Measurements from ENCODE around the gene TGFBR2.

TGFBR2 gene

DNA sequence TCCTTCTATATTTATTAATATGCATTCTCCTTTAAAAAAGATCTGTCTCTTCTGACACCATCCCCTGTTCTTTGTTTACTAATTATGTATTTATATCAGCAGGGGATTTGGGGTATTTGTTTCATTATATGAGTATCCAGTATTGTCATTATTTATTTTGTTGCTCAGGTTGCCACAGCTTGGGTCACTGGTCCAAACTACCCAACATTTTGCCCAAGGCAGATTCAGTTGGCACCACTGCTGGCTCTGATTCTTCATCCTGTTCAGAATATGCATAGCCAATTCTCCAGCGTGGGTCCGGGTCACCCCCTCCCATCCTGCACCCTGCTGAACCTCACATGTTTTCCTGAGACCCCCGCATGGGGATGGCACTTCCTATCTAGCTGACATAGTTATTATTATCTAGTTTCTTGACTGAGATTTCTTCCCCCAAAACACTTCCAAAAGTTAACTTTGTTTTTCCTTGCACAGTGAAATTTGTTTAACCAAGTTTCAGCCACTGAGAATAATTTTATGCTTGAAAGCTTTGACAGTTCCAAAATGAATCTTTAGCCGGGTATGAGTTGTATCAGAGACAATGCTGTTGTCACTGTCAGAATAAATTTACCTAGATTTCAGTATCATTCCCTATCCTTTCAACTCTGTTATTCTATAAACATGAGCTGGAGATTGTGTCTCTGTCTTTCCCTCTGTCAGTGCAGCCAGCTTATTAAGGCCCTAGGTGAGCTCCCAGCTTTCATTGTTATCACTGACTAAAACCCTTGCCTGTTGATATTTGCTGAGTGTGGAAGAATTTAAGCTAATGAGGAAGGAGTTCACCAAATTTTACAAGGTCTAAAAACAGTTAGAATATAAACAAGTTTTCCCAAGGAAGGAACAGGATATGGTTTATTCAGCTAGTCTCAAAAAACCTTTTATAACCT lies 70.3 kb downstream of the TGFBR2 start:
- DNase-seq = no peak

DNA sequence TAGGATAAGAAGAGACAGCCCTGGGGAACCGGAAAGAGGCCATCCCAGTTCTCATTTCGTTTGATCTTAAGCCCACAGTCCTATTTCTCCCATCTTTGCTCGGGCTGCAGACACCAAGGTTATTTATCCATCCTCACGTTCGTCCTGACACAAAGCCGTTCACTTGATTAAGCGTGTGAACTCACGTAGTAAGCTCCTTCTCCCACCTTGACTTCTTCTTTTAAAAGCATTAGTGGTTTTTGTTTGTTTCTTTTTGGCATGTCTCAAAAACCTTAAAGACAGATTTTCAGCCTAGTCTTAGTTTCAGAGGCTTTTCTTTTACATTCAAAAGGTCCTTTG lies 70.9 kb downstream of the TGFBR2 start:
- no peak for DNase-seq

DNA sequence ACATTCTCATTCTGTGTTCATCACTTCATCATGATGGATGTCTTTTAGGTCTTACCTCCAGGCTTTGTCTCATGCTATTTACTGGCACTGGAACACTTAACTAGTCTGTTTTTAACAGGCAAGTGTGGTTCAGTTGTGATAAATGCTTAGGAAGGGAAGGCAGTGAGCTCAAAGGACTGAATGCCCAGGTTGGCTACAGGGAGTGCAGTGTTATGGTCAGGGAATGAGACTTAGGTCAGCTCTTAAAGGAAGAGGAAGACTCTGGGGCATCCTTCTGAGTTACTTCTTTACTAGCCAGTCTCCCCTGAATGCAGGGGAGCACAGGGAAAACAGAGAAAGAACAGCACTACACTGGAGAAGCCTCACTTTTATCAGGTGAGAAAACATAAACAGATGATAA lies 72.6 kb downstream of the TGFBR2 start:
- DNase-seq = no peak

DNA sequence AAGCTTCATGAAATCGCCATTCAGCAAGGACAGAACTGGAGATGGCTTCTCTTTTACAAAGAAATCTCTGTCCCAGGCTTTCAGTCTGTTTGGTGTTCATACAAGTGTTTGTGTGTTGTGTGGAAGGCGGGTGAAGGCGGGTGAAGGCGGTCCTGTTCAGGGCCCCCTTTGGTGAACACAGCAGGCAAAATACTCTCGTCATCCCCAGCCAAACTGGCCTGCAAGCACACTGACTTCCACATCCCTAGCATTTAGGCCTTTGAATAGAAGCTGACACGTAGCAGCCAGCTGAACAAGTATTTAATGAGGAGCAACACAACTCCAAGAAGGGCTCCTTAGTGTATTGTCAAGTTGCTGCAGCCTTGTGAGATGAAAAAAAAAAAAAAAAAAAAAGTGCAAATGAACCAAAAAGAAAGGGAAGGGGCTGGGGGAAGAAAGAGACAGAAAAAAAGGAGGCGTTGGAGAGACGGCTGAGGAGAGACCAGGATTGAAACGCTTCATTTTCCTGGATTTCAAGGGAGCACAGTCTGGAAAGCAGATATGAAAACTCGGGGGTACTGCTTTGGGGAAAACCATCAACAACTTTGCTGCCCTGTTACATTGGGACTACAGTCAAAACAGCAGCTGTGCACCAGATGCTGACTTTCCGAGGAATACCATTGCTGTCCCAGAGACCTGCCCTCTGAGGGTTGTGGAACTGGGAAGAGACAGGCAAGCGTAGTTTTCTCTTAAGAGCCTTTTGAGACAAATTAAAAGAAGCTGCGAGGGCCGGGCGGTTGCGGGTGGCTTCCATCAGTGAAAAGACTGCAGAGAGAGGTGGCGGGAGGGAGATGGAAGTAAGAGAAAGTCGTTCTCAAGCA lies 74.6 kb downstream of the TGFBR2 start:
- DNase-seq = no peak

DNA sequence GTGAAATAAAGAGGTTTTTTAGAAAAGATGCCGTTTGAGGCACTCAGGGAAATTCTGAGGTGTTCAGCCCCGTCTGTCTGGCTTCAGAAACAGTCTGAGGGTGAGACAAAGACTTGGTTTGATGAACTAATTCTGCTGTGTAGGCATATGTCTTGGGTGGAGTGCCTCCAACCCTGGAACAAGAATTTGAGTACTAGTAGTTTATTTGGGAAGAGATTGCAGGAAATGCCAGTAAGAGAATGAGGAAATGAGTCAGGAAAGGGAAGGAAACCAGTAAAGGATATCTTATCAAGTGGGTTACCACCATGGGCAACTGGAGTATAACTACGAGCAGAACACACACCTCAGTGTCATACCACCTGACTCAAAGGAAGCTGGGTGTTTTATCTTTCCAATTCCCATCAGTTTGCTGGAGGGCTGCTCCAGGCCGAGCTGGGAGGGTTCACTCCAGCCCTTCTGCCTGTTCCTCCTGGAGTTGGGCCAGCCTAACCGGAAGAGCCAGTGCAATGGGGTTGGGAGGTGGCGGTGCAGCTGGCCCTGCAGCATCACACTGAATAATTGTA lies 75.3 kb downstream of the TGFBR2 start:
- DNase-seq = no peak

DNA sequence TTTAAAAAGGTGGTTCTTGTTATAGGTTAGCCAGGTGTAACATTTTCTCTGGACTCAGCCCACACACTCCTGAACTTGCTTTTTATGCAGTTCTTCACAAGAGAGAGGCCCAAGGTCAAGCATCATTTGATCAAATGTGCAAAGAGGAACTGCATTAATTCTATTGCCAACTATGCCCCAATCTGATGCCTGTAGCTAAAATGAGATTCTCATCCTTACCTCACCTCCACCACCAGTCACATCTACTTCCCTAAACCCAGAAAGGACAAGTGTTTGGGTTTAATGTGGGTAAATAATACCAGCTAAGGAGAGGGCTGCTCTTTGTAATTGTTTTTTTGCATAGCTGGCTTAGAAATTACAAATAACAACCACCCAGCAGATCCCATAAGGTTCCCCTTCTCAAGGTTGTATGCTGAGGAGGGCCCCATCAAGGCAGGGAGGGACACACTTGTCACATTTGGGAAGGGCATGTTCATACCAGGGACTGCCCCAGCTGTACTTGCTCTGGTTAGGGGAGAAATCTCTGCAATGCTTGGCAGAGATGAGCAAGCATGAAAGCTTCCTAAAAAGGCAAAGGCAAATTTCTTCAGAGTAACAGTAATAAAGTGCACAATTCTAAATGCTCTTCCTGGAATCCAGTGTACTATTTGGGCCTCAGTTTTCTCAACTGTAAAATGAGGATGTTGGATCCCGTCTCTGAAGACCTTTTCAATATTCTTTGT lies 76.2 kb downstream of the TGFBR2 start:
- DNase-seq = no peak

DNA sequence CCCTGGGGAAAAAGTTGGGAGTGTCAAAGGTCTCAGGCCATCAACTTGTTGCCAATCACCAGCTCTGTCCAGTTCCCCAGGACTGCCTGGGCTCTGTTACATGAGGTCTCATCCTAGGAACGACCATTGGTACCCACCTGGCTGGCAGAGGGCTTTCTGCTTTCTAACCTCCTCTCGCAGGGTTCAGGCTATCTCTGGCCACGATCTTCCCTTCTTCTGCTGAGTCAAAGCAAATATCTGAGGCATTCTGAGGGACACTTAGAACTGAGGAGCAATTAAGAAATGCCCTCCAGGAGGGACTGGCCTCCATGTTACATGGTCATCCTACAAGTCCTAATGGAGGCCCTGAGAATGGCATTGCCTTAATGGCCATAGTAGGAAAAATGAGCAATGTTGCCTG lies 77.4 kb downstream of the TGFBR2 start:
- no peak for DNase-seq

DNA sequence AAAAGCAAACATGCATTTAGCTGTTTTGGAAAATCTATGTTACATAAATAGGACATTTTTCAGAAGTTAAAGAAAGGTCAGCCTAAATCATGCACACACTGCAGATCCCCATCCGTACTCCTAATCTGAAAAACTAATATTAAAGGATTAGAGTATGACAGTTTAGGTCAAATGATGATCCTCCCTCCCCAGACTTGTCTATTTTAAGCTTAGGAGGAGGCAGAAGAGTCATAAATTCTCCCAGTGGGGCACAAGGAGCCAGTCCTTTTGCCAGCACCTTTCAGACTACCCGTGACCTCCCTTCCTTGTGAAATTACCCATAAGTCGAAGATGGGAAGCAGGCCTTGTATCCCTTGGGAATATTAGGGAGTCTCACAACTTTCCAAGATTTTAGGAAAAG lies 78.0 kb downstream of the TGFBR2 start:
- no peak for DNase-seq

DNA sequence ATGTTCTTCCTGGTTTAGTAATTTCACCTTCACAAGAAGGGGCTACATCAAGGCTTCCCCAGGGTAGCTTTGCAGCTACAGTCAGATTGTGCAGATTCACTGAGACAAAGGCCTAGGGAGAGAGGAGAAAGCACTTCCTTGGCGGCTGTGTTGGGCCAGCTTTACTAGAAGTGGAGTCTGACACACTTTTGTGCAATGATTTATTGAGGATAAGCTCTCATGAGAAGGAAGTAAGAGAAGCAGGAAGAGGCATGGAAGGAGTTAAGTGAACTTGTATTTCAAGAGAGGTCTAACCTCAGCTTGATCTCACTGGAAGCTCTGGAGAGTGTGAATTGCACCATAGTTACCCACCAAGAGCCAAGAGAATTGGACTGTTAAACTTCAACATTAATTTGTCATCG lies 78.9 kb downstream of the TGFBR2 start:
- no peak for DNase-seq

DNA sequence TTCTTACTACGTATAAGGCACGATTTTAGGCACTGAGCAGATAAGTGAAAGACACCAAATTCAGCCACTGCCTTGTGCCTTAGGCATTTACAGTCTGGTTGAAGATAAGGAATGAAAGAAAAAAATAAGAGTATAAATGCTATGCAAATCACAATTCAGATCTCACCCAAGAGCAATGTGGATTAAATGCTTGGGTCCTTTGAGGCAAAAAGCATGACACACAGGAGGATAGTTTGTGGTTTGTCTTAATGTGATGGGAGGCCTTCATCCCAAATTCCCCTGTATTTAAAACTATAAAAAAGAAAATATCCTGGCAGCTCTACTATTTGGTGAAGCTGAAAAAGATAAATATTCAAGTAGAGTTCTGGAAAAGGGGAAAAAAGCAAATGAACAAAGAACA lies 79.8 kb downstream of the TGFBR2 start:
- DNase-seq = no peak

DNA sequence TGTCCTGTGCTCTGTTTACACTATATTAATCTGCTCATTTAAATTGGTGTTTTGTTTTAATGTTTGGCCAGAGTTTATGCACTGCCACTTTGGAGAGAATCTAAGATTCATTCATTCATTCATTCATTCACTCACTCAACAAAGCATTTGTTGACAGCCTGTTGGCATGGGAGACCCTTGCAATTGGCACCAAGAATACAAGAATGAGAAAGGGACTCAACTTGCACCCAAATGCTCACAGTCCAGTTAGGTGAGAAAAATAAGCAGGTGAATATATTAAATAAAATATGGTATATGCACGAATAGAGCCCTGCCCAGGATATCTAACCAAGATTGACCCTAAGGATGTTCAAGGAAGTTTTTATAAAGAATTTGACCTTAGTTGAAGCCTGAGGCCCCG lies 80.4 kb downstream of the TGFBR2 start:
- DNase-seq = no peak

DNA sequence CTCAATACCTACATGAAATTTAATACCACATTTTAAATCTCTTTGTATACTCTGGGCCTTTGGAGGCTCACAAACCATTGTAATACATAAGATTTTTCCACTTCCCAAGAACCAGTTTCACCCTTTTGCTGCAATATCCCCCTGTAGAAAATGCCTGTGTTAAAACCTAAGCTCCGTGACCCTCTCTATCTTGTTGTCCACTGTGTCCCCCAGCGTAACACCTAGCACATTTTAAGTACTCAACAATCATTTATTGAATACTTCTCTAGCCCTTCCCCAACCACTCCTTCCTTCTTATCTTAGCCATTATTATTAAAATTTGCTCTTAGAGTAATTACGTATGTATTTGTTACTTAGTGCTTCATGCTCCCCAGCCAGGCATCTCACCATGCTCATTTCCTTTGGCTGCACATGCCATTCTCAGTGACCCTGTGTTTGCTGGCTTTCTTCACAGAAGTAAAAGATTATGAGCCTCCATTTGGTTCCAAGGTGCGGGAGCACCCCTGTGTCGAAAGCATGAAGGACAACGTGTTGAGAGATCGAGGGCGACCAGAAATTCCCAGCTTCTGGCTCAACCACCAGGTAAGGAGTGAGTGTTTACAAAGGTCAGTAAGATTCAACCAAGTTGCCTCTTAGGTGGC lies 81.6 kb downstream of the TGFBR2 start:
- no peak for DNase-seq

DNA sequence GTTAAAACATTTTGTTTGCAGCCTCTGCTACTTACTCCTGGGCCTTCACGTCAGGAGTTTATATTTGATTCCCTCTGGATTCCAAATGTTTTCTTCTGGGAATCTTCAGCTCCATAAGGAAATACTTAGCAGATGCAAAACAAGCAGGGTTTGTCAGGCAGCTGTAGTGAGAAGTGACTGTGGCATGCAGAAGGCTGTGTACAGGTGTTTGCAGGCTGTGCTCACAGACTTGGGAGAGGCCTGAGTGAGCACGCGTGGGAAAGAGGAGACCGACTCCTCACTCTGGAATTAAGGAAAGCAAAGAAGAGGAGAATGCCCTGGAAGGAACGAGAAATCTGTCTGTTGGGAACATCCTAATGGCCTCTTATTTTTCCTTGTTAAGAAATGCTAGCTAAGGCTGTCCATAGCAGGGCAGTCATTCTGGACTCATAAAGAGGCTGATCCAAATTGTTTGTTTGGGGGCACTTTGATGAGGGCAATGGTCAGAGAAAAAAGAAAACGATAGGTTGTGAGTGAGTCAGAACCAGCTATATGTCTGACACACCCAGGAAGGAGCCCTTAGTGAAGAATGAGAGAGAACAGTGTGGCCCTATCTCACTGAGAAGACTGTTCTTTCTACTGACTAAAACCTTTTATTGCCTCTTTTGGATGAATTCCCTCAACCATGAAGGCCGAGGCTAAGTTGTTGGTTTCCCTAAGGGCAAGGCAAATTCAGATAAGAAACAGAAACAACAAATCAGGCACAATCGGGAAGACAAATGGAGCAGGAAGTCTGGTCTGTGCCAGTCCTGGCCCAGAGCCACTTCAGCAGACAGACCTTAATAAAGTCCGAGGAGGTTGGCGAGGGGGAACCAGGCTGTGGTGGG lies 82.6 kb downstream of the TGFBR2 start:
- no peak for DNase-seq

DNA sequence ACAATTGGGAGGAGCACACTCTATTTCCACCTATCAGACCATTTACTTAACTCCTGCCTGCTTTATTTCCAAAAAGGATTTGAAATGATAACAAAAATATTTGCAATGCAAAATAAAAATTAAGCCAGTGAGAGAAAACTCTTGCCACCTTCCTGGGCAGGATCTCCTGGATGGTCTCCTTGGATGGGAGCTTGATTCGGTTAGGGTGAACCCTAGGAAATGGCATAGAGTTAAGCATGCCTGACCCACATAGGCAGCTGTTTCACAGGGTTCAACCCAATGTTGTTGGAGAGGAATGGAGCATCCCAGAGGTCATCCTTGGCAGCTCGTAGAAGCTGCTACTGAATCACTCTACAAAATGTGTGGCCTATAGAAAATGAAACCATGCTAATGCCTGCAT lies 83.8 kb downstream of the TGFBR2 start:
- no peak for DNase-seq

DNA sequence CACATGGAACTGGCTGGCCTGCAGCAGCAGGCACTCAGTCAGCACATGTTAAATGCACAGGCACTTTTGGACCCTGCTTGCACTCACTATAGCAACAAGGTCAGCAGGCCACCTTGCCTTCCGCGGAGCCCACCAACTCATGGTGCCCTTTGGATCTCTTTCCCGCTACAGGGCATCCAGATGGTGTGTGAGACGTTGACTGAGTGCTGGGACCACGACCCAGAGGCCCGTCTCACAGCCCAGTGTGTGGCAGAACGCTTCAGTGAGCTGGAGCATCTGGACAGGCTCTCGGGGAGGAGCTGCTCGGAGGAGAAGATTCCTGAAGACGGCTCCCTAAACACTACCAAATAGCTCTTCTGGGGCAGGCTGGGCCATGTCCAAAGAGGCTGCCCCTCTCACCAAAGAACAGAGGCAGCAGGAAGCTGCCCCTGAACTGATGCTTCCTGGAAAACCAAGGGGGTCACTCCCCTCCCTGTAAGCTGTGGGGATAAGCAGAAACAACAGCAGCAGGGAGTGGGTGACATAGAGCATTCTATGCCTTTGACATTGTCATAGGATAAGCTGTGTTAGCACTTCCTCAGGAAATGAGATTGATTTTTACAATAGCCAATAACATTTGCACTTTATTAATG lies 85.0 kb downstream of the TGFBR2 start:
- no peak for DNase-seq

DNA sequence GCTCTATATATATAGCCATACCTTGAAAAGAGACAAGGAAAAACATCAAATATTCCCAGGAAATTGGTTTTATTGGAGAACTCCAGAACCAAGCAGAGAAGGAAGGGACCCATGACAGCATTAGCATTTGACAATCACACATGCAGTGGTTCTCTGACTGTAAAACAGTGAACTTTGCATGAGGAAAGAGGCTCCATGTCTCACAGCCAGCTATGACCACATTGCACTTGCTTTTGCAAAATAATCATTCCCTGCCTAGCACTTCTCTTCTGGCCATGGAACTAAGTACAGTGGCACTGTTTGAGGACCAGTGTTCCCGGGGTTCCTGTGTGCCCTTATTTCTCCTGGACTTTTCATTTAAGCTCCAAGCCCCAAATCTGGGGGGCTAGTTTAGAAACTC lies 85.5 kb downstream of the TGFBR2 start:
- no peak for DNase-seq

DNA sequence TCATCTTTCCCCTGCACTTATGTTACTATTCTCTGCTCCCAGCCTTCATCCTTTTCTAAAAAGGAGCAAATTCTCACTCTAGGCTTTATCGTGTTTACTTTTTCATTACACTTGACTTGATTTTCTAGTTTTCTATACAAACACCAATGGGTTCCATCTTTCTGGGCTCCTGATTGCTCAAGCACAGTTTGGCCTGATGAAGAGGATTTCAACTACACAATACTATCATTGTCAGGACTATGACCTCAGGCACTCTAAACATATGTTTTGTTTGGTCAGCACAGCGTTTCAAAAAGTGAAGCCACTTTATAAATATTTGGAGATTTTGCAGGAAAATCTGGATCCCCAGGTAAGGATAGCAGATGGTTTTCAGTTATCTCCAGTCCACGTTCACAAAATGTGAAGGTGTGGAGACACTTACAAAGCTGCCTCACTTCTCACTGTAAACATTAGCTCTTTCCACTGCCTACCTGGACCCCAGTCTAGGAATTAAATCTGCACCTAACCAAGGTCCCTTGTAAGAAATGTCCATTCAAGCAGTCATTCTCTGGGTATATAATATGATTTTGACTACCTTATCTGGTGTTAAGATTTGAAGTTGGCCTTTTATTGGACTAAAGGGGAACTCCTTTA lies 86.2 kb downstream of the TGFBR2 start:
- DNase-seq = no peak

DNA sequence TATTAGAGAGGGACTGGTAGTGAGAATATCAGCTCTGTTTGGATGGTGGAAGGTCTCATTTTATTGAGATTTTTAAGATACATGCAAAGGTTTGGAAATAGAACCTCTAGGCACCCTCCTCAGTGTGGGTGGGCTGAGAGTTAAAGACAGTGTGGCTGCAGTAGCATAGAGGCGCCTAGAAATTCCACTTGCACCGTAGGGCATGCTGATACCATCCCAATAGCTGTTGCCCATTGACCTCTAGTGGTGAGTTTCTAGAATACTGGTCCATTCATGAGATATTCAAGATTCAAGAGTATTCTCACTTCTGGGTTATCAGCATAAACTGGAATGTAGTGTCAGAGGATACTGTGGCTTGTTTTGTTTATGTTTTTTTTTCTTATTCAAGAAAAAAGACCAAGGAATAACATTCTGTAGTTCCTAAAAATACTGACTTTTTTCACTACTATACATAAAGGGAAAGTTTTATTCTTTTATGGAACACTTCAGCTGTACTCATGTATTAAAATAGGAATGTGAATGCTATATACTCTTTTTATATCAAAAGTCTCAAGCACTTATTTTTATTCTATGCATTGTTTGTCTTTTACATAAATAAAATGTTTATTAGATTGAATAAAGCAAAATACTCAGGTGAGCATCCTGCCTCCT lies 87.2 kb downstream of the TGFBR2 start:
- no peak for DNase-seq

DNA sequence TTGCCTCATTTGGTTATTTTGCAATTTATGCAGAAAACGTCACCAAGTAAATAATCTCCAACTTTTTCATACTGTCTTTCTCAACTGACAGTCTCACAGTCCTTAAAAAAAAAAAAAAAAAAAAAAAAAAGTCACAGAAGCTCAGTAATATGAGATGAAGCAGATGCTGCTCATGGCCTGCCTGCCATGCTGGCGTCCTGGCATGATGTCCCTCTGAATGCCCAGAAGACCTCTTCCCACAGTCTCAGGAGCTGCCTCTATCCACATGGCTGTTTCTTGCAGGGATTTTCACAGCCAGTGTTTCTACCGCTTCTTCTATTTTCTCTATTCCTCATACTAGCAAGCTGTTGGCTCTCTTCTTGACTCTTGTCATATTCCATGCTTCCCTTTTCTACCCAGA lies 87.7 kb downstream of the TGFBR2 start:
- no peak for DNase-seq

DNA sequence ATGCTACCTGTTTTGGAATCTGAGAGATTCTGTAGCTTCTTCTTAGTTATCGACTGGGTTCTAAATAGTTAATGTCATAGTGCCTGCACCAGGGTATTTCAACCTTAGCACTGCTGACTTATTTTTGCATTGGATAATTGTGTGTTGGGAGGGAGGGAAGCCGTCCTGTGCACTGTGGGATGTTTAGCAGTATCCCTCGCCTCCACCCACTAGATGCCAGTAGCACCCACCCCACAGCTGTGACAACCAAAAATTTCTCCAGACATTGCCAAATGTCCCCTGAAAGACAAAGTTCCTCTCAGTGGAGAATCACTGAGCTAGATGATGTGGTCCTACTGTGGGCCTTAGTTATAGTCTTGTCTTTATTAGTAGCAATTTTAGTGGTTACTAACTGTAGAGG lies 88.3 kb downstream of the TGFBR2 start:
- no peak for DNase-seq

Measured in cerebellar nuclear complex (tissue), 1 donor.